Heart right ventricle (tissue), 16 donors: Measurements from ENCODE around the gene TMC5. TPM values are rescaled to one million over a fixed set of nuclear protein-coding genes. Genes with fewer than 3 reads are reported as not detected.

Experiments
- ATAC-seq, 8 donors: fragments of 200-7000 bp; cut with Tn5 transposase; one replicate each; pipeline ENCODE4 v1.9.1; 2020; ENCODE audit warnings: mild to moderate bottlenecking in 8 of 8, moderate library complexity in 8 of 8, moderate number of reproducible peaks in 1 of 8
- DNase-seq, 2 donors: peaks; one replicate each; pipeline ENCODE4 v3.0.0-alpha.2; 2020
- H3K27ac ChIP-seq, 10 donors: fragments of 200-600 bp; sonication (generic) in 2 of 10; one replicate each; pipeline versions ENCODE4 v1.5.0 to v1.8.0; 2020 to 2022; ENCODE audit warnings: mild to moderate bottlenecking in 3 of 10
- H3K27me3 ChIP-seq, 7 donors: fragments of 200-600 bp; one replicate each; pipeline ENCODE4 v1.8.0; 2021 to 2022; ENCODE audit warnings: mild to moderate bottlenecking in 2 of 7
- H3K36me3 ChIP-seq, 9 donors: fragments of 200-600 bp; sonication (generic) in 1 of 9; one replicate each; pipeline versions ENCODE4 v1.5.0 to v1.8.0; 2020 to 2022; ENCODE audit warnings: mild to moderate bottlenecking in 2 of 9
- H3K4me1 ChIP-seq, 9 donors: fragments of 200-600 bp; sonication (generic) in 1 of 9; one replicate each; pipeline versions ENCODE4 v1.5.0 to v1.8.0; 2020 to 2022; ENCODE audit warnings: mild to moderate bottlenecking in 4 of 9
- H3K4me3 ChIP-seq, 10 donors: fragments of 200-600 bp; sonication (generic) in 2 of 10; one replicate each; pipeline versions ENCODE4 v1.5.0 to v1.8.0; 2020 to 2022; ENCODE audit warnings: mild to moderate bottlenecking in 7 of 10, moderate library complexity in 2 of 10
- H3K9me3 ChIP-seq, 11 donors: fragments of 200-600 bp in 10 of 11; sonication (generic) in 2 of 11; one replicate each; pipeline versions ENCODE4 v1.5.0 to v1.8.0; 2013 to 2022; ENCODE audit warnings: mild to moderate bottlenecking in 2 of 11, control low read depth in 1 of 11, moderate library complexity in 1 of 11
- CTCF ChIP-seq, 9 donors: fragments of 200-600 bp; sonication (generic) in 2 of 9; IDR thresholded peaks; one replicate each; pipeline versions ENCODE4 v1.5.0 to v1.8.0; 2021 to 2022; ENCODE audit warnings: antibody characterized with exemption in 9 of 9, mild to moderate bottlenecking in 5 of 9, moderate library complexity in 1 of 9
- WGBS, 2 donors: extraction: QIAGEN DNeasy Blood & Tissue Kit; methylation state at CpG; one replicate each; pipeline ENCODE4 v1.1.7; 2013; ENCODE audit warnings: inconsistent platforms in 1 of 2; 5-methylcytosine and 5-hydroxymethylcytosine counted together
- intact Hi-C, 10 donors: fragments of 100-400 bp; cut with DNase I; formaldehyde crosslinking; loops; one replicate each; pipeline versions ENCODE4 v1.11.1 to v1.14.2; 2022
- polyA plus RNA-seq, 2 donors: library from polyadenylated mRNA; stranded (reverse); fragments of 200-250 nt; gene quantifications; one replicate each; pipeline ENCODE4 v1.2.3, GENCODE V29; 2013
- total RNA-seq, 10 donors: library from RNA; stranded (reverse); fragmentation: NEBNext Ultra II Directional in 3 of 10; extraction: Animal tissue kit (Norgen Biotek cat#: 25700) in 3 of 10; gene quantifications; one replicate each; pipeline versions ENCODE4 v1.2.1 to v1.2.4, GENCODE V29; 2021 to 2023
- donor health status: Arrhythmogenic right ventricular cardiomyopathy.
- donor health status: ischemic (EF 13 %, LVEDD 7.1; RV severe dilation, severe dysfunction).
- donor health status: healthy with polysubstance abuse.
- donor health status: DM: no; HTN: yes; CAD: no.
- donor health status: DM: no; HTN: no; CAD: no.
- donor health status: ischemic (EF 25% LVEDD 6.9; RV normal size, moderate dysfunction).
- donor health status: ischemic (EF 25% LVEDD 5.7; RV mildly dilated, moderate dysfunction).
- donor health status: healthy.
- donor health status: DM: yes; HTN: yes; CAD: no.
- donor health status: Ischemic cardiomyopathy.
- donor health status: ischemic (EF 35%, LVEDD 5.7; RV mildly dilated, moderate dysfunction).
- donor health status: nonischemic (EF 11% LVEDD 7.7; RV severe dilation, severe dysfunction).
- donor health status: DM: yes; HTN: yes; CAD: no.
- donor health status: PGD.
- donor health status: ischemic (EF 29% LVEDD 5.4; RV normal size, mild dysfunction).
- donor health status: nonischemic (EF 23%, LVEDD 6.1; RV moderate dilation, normal function).

The TMC5 gene
- total and polyA plus RNA-seq, 12 donors: under 0.01 to 0.13 (median 0.10) TPM; not detected in 8

GRCh38 chr16:19474617-19475016 lies 56.9 kb downstream of the TMC5 start:
- DNase-seq (no peak), ATAC-seq (no peak)
- WGBS, 2 donors: 67 to 70% methylated on average over 5 of the region's 5 CpGs
- H3K4me1 ChIP-seq: no peaks in the 10 kb centered on the region
- no peak overlapping the region for H3K4me3 ChIP-seq
- H3K36me3 ChIP-seq: no peaks in the 10 kb centered on the region
- intact Hi-C loops: no loop called here
- no peak overlapping the region for H3K27ac ChIP-seq
- no peaks in the 10 kb centered on the region for H3K9me3 ChIP-seq
- TF ChIP-seq CTCF (IDR thresholded peaks at IDR 0.05): no peak
- peaks cover 0 to 11% (median 0%) of the 10 kb centered on the region in 7 donors for H3K27me3 ChIP-seq

GRCh38 chr16:19478505-19478904 lies 60.8 kb downstream of the TMC5 start:
- no peaks in the 10 kb centered on the region for H3K36me3 ChIP-seq
- no peak overlapping the region for H3K27ac ChIP-seq
- TF ChIP-seq CTCF (IDR thresholded peaks at IDR 0.05): no peak
- H3K4me1 ChIP-seq: no peaks in the 10 kb centered on the region
- no peak overlapping the region for H3K4me3 ChIP-seq
- intact Hi-C loops: no loop called here
- H3K9me3 ChIP-seq: no peaks in the 10 kb centered on the region
- ATAC-seq (no peak), DNase-seq (no peak)
- 46 to 89% methylated on average over 1 of the region's 1 CpG for WGBS, 2 donors
- peaks cover 0 to 11% (median 0%) of the 10 kb centered on the region in 7 donors for H3K27me3 ChIP-seq

- DNase-seq (no peak), ATAC-seq (no peak)
- Histone ChIP-seq H3K9me3 (no peaks in the 10 kb centered on the region), H3K36me3 (no peaks in the 10 kb centered on the region), H3K27ac (no peak overlapping the region), H3K4me3 (no peak overlapping the region), H3K4me1 (no peaks in the 10 kb centered on the region), H3K27me3 (peaks cover 0 to 11% (median 0%) of the 10 kb centered on the region in 7 donors)
- TF ChIP-seq CTCF (IDR thresholded peaks at IDR 0.05): no peak
- intact Hi-C loops: no loop called here
- 75 to 77% methylated on average over 3 of the region's 3 CpGs for WGBS, 2 donors
These were observed 61.6 kb downstream of the TMC5 start for GRCh38 chr16:19479302-19479721.

- H3K36me3 ChIP-seq: no peaks in the 10 kb centered on the region
- H3K4me3 ChIP-seq: no peak overlapping the region
- no peaks in the 10 kb centered on the region for H3K4me1 ChIP-seq
- H3K9me3 ChIP-seq: no peaks in the 10 kb centered on the region
- peaks cover 0 to 11% (median 0%) of the 10 kb centered on the region in 7 donors for H3K27me3 ChIP-seq
- 78 to 92% methylated on average over 2 of the region's 2 CpGs for WGBS, 2 donors
- TF ChIP-seq CTCF (IDR thresholded peaks at IDR 0.05): no peak
- no peak for DNase-seq
- H3K27ac ChIP-seq: no peak overlapping the region
- intact Hi-C loops: no loop called here
- no peak for ATAC-seq
These were observed 63.6 kb downstream of the TMC5 start for GRCh38 chr16:19481296-19481695.
